Stomach (tissue), 4 donors: ENCODE measurements around the gene MTRFR.

Source experiments
- CTCF ChIP-seq, 7 experiments: fragments of 450-650 bp in 4 of 7; fragments of 200-600 bp in 3 of 7; sonication (generic) in 3 of 7; IDR thresholded peaks; one replicate each; pipeline ENCODE4 v1.5.1; 2016 to 2019; ENCODE audit warnings: antibody characterized with exemption in 7 of 7, control low read depth in 2 of 7, mild to moderate bottlenecking in 1 of 7
- EP300 ChIP-seq: sonication (generic); formaldehyde crosslinking; IDR thresholded peaks from one replicate; pipeline ENCODE4 v1.6.1; 2017; ENCODE audit warnings: antibody characterized with exemption
- POLR2A ChIP-seq, 4 donors: fragments of 450-650 bp; IDR thresholded peaks; one replicate each; pipeline ENCODE4 v1.6.1; 2016; ENCODE audit warnings: antibody characterized with exemption in 4 of 4, control low read depth in 2 of 4, mild to moderate bottlenecking in 1 of 4, moderate library complexity in 1 of 4
- POLR2AphosphoS5 ChIP-seq, 3 donors: sonication (generic); formaldehyde crosslinking; IDR thresholded peaks; one replicate each; pipeline ENCODE4 v1.6.1; 2016; ENCODE audit warnings: antibody characterized with exemption in 3 of 3

DNA sequence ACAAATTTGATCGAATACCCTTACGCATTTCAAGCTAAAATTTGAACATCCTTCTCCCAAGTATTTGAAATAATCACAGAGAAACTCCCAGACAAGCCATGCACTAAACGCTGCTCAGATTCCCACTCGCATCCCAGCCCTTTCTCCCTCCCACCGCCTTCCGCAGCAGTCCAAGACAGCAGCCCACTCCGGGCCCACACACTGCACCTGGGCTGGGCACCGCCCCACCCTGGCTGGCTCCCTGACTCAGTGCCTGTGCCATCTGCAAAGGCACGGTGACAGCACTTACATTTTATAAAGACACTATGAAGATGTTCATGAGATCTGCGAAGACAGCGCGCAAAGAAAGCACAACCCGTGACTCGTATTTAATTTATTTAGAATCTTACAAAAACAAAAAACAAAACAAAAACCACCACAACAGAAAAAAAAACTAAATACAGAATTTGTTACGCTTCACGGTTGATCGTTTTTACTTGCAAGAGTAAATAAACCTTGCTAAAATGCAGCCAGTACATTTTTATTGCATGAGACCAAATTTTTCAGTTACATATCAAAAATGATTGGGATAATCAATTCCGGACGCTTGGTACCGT is 55.6 kb downstream of the MTRFR start:
- TF ChIP-seq POLR2AphosphoS5 (IDR thresholded peaks at IDR 0.05), result no peak
- no peak for TF ChIP-seq CTCF (IDR thresholded peaks at IDR 0.05)
- no peak for TF ChIP-seq POLR2A (IDR thresholded peaks at IDR 0.05)
- TF ChIP-seq EP300, result no peak
